WTC11 (cell line): ENCODE results near the gene GPRASP2. TPM values are rescaled to one million over a fixed set of nuclear protein-coding genes. Genes with fewer than 3 reads are reported as not detected.

Experiments used
- ATAC-seq: fragments of 200-7000 bp; cut with Tn5 transposase; 2 replicates; pipeline ENCODE4 v1.10.0; 2021; ENCODE audit warnings: mild to moderate bottlenecking, moderate library complexity
- CTCF ChIA-PET: fragments of 300-600 bp; sonication (Branson Sonifier 250); formaldehyde crosslinking; loops from one replicate; lab custom pipeline; 2021; ENCODE audit warnings: antibody characterized with exemption; lab: Charles Lee
- POLR2A ChIA-PET: fragments of 350-600 bp; sonication (Branson Sonifier 250); formaldehyde crosslinking; loops from one replicate; lab custom pipeline; 2021; ENCODE audit warnings: antibody characterized with exemption; lab: Charles Lee
- DNase-seq: peaks from one replicate; pipeline ENCODE4 v3.0.0; 2021; ENCODE audit warnings: low spot score
- H3K27ac Mint-ChIP-seq: 2 replicates; pipeline ENCODE4 v1.8.0; 2021; ENCODE audit warnings: mixed read lengths
- H3K27me3 Mint-ChIP-seq: 2 replicates; pipeline ENCODE4 v1.8.0; 2021; ENCODE audit warnings: low read depth, mild to moderate bottlenecking, moderate library complexity, mixed read lengths
- H3K36me3 Mint-ChIP-seq: 2 replicates; pipeline ENCODE4 v1.8.0; 2021; ENCODE audit warnings: mixed read lengths
- H3K4me1 Mint-ChIP-seq: 2 replicates; pipeline ENCODE4 v1.8.0; 2022; ENCODE audit warnings: mixed read lengths
- H3K4me3 Mint-ChIP-seq: 2 replicates; pipeline ENCODE4 v1.8.0; 2021; ENCODE audit warnings: mild to moderate bottlenecking, moderate library complexity, mixed read lengths
- H3K9me3 Mint-ChIP-seq: 2 replicates; pipeline ENCODE4 v1.8.0; 2021; ENCODE audit warnings: mixed read lengths
- ATF6 ChIP-seq: sonication (generic); formaldehyde crosslinking; IDR thresholded peaks from 2 replicates; pipeline ENCODE4 v1.8.1; 2023; ENCODE audit warnings: mild to moderate bottlenecking, missing genetic modification reagents
- CTCF ChIP-seq: fragments of 200-600 bp; IDR thresholded peaks from 2 replicates; pipeline ENCODE4 v1.8.0; 2022; ENCODE audit warnings: antibody characterized with exemption
- ELF4 ChIP-seq: sonication (generic); formaldehyde crosslinking; IDR thresholded peaks from 2 replicates; pipeline ENCODE4 v1.8.1; 2022; ENCODE audit warnings: low read depth, mild to moderate bottlenecking, moderate library complexity, missing genetic modification reagents
- EMX1 ChIP-seq: fragments of 250-450 bp; sonication (Bioruptor Pico); IDR thresholded peaks from 2 replicates; pipeline ENCODE4 v1.8.0; 2021; ENCODE audit warnings: mild to moderate bottlenecking
- ERG ChIP-seq: fragments of 250-450 bp; sonication (Bioruptor Pico); IDR thresholded peaks from 2 replicates; pipeline ENCODE4 v1.8.0; 2021; ENCODE audit warnings: mild to moderate bottlenecking
- ESRRA ChIP-seq: sonication (generic); formaldehyde crosslinking; IDR thresholded peaks from 2 replicates; pipeline ENCODE4 v1.8.1; 2022; ENCODE audit warnings: mild to moderate bottlenecking, missing genetic modification reagents, borderline replicate concordance
- ETV6 ChIP-seq: sonication (generic); formaldehyde crosslinking; IDR thresholded peaks from 2 replicates; pipeline ENCODE4 v1.8.1; 2022; ENCODE audit warnings: mild to moderate bottlenecking, missing genetic modification reagents
- FOXJ3 ChIP-seq: sonication (generic); formaldehyde crosslinking; IDR thresholded peaks from 2 replicates; pipeline ENCODE4 v1.9.0; 2021; ENCODE audit warnings: missing genetic modification reagents, mild to moderate bottlenecking, borderline replicate concordance
- GABPB1 ChIP-seq: sonication (generic); formaldehyde crosslinking; IDR thresholded peaks from 2 replicates; pipeline ENCODE4 v1.8.1; 2023; ENCODE audit warnings: mild to moderate bottlenecking, missing genetic modification reagents
- GRHL2 ChIP-seq: fragments of 250-450 bp; sonication (Bioruptor Pico); IDR thresholded peaks from 2 replicates; pipeline ENCODE4 v1.8.0; 2022; ENCODE audit warnings: mild to moderate bottlenecking, moderate library complexity; ENCODE audit not compliant: insufficient replicate concordance, severe bottlenecking
- HMGXB4 ChIP-seq: sonication (generic); formaldehyde crosslinking; IDR thresholded peaks from 2 replicates; pipeline ENCODE4 v1.8.1; 2023; ENCODE audit warnings: mild to moderate bottlenecking, moderate library complexity, missing genetic modification reagents
- PRDM15 ChIP-seq: sonication (generic); formaldehyde crosslinking; IDR thresholded peaks from 2 replicates; pipeline ENCODE4 v1.8.0; 2022; ENCODE audit warnings: missing genetic modification reagents
- SMAD4 ChIP-seq: sonication (generic); formaldehyde crosslinking; IDR thresholded peaks from 2 replicates; pipeline ENCODE4 v1.8.0; 2022; ENCODE audit warnings: mild to moderate bottlenecking, missing genetic modification reagents
- ZBTB21 ChIP-seq: sonication (generic); formaldehyde crosslinking; IDR thresholded peaks from 2 replicates; pipeline ENCODE4 v1.8.1; 2023; ENCODE audit warnings: mild to moderate bottlenecking, missing genetic modification reagents, borderline replicate concordance
- ZNF219 ChIP-seq: sonication (generic); formaldehyde crosslinking; IDR thresholded peaks from 2 replicates; pipeline ENCODE4 v1.8.0; 2023; ENCODE audit warnings: missing genetic modification reagents, mild to moderate bottlenecking, borderline replicate concordance
- ZNF396 ChIP-seq: fragments of 250-450 bp; sonication (Bioruptor Pico); IDR thresholded peaks from 2 replicates; pipeline ENCODE4 v1.8.0; 2021; ENCODE audit warnings: mild to moderate bottlenecking, moderate library complexity, borderline replicate concordance
- ZNF425 ChIP-seq: fragments of 250-450 bp; sonication (Bioruptor Pico); conservative IDR thresholded peaks from 2 replicates; pipeline ENCODE4 v1.9.0; 2021; ENCODE audit warnings: mild to moderate bottlenecking
- total RNA-seq: library from RNA; stranded (reverse); gene quantifications from 3 replicates; pipeline ENCODE4 v1.2.3, GENCODE V29; 2021

The GPRASP2 gene
- total RNA-seq, 1 experiment from 2014 or later = 18.5 TPM

GRCh38 chrX:102694749-102695148 lies 17.5 kb upstream of the GPRASP2 start (continued):
- TF ChIP-seq ZNF425 (CRISPR knock-in tag) (no peak), HMGXB4 (no peak), EMX1 (no peak), ESRRA (no peak), ETV6 (CRISPR knock-in tag) (no peak), ERG (no peak), ZBTB21 (CRISPR knock-in tag) (no peak), ELF4 (CRISPR knock-in tag) (no peak), ZNF396 (CRISPR knock-in tag) (no peak), GABPB1 (no peak), PRDM15 (CRISPR knock-in tag) (no peak)

- ATAC-seq (no peak), DNase-seq (no peak)
- Mint-ChIP-seq H3K36me3 (0 out of 2 replicates have a peak, but pooled peaks cover 2% of the 10 kb centered on the region), H3K9me3 (peaks cover 6% of the 10 kb centered on the region), H3K4me1 (no peaks in the 10 kb centered on the region), H3K27me3 (peaks cover 2% of the 10 kb centered on the region; the same call in 1 of the 2 replicates), H3K27ac (no peak overlapping the region), H3K4me3 (no peak overlapping the region)
- TF ChIP-seq ESRRA = no peak
- no peak for TF ChIP-seq ZNF219 (CRISPR knock-in tag)
- TF ChIP-seq GABPB1 = no peak
- no peak for TF ChIP-seq CTCF
- no peak for TF ChIP-seq ATF6 (CRISPR knock-in tag)
- TF ChIP-seq GRHL2 (CRISPR knock-in tag) = no peak
- no peak for TF ChIP-seq HMGXB4
- TF ChIP-seq SMAD4 = no peak
- TF ChIP-seq FOXJ3 (CRISPR knock-in tag) = no peak
- CTCF ChIA-PET = no interaction called here
- POLR2A ChIA-PET = interaction anchor here (0.6 kb wide), 1 partner anchor 611 kb away, joined by 3 read pairs; no protein-coding TSS in a partner anchor
These were observed 15.9 kb upstream of the GPRASP2 start for GRCh38 chrX:102696306-102696705.
